Retina (tissue), 1 donor: ENCODE data around the gene KRT84.

Experiments
- DNase-seq: peaks from one replicate; pipeline ENCODE4 v3.0.0-alpha.2; 2016

The KRT84 gene

DNA sequence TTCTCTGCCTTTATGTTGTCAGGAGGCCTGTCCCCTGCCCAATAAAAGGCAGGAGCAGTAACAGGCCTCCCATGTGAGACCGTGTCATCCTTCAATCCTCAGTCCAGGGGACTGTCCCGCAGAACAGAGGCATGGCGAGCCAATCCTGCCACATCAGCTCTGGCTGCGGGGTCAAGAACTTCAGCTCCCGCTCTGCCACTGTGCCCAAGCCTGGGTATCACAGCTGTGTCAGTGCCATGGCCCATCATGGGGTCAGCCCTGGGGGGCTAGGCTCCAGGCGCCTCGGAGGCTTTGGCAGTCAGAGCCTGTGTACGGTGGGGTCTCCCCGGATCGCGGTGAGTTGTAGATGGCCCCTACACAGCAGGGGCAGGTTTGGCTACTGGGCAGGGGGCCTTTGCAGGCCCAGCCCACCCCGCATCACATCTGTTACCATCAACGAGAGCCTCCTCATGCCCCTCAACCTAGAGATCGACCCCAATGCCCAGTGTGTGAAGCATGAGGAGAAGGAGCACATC, 44.3 kb downstream of the KRT84 start:
- no peak for DNase-seq

DNA sequence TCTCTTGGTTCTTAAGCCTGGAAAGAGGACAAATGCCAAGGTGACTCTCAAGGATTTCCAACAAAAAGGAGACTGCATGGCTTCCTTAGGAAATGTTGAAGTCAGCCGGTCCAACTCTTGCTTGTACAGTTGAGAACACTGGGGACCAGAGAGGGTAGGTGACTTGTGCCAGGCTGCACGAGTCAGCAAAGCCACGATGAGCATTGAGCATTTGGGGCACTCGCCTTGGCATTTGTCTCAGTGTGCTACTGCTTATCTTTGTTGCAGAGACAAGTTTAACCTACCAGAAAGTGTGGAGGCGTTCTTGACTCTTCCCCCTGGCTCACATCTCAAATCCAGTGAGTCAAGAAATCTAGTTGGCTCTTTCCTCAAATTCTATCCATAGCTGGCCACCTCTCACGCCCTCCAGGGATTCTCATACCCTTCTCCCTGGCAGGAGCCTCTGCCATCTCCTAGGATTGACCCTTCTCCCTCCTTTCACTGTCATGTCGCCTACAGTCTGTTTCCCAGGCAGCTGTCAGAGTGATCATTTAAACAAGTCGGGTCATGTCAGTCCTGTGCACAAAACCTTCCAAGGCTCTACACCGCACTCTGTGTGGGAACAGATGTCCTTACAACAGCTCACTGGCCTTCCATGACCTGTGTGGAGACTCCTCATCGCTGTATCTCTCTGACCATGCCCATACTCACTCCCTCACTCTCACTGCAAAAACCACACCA, 47.1 kb downstream of the KRT84 start:
- no peak for DNase-seq

- DNase-seq = no peak
These were observed 48.4 kb downstream of the KRT84 start for GRCh38 chr12:52337054-52337453.

- DNase-seq = no peak
These were observed 48.8 kb downstream of the KRT84 start for GRCh38 chr12:52336641-52337040.

DNA sequence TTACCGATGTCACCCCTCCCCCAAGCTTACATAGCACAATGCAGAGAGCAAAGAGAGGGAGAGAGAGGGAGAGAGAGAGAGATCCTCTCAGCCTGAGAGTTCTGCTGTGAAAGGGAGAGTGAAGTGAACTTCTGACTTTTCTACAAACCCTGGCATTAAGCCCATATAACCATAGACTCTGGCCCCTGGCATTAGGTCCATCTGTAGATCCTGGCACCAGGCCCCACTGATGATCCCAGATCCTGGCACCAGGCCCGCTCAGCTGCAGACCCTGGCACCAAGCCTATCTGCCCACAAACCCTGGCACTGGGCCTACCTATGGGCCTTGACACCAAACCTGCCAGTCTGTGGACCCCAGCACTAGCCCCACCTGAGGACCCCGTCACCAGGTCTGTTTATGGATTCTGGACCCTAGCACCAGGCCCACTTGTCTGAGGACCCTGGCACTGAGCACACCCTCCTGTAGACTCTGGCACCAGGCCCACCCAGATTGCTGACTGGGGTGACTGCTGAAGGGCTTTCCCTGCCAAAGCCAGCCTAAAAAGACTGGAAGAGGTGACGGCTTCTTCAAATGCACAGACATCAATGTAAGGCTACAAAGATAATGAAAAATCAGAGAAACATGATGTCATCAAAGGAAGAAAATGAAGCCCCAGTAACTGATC, 49.7 kb downstream of the KRT84 start:
- no peak for DNase-seq

DNA sequence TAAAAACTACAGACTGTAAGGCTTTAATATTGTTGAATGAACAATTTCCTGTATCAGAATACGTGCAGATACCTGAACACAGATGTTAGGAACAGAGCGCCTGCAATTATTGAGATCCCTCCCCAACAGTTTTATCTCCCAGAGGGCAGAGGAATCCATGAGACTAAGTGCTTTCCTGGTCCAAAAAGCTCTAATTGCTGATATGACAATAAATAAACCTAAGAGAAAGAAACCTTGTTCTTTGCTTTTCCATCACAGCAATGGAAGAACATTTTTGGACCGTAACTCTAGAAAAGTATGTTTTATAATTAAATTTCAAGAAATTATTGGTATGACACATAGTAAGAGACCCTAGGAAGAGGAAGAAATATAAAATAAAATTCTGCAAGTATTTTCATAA, 51.3 kb downstream of the KRT84 start:
- DNase-seq = no peak

DNA sequence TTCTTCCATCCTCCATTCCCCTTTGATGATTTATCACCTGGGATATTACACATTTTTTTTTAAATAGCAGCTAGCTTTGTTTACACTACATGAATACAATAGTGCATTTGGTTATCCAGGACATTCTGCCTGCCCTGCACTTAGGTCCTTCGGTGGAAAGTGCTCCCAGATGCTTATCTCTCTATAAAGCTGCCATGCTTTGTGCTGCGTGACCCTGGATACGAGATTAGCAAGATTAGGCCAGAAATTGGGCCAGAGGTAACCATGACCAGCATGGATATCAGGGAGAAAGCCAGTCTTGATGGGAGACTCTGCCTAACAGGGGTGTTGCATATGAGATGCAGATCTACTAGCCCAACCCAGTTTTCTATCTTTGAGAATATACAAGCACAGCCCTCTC, 52.1 kb downstream of the KRT84 start:
- DNase-seq = no peak

- no peak for DNase-seq
These were observed 53.1 kb downstream of the KRT84 start for GRCh38 chr12:52332381-52332780.

- DNase-seq = no peak
These were observed 53.6 kb downstream of the KRT84 start for GRCh38 chr12:52331833-52332232.

- DNase-seq = no peak
These were observed 54.4 kb downstream of the KRT84 start for GRCh38 chr12:52331039-52331438.

DNA sequence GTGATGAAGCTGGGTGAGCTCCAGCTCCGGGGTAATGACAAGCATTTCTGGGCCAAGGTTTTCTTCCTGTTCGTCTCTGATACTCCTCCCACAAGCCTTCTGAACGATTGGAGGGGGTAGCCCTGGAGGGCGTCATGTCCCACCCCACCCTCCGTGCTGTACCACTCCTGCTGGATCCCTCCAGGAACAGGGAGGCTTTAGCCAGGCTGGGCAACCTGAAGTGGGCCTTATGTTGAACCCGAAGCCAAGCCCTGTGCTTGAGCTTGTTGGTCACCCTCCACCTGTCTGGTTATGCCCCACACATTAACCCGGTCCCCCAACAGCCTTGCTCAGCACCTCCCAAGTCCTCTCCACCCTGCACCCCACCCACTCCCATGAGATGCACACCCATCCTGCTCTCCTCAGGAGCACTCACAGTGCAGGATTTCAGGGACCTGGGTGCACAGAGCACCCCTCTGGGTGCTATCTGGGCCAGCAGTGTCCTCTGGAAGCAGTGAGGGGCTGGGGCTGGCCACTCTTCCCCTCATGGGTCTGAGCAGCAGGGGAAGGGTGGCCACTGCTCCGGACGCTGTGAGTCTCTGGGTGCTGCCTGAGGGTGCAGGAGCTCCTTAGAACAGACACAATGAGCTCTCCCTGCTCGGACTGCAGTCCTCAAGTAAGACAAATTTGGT, 57.5 kb downstream of the KRT84 start:
- DNase-seq = no peak
